H1 (cell line): ENCODE data around the gene RTN4. TPM values are rescaled to one million over a fixed set of nuclear protein-coding genes. Genes with fewer than 3 reads are reported as not detected.

ENCODE experiments used
- CTCF ChIA-PET: fragments of 300-600 bp; sonication (Branson Sonifier 250); formaldehyde crosslinking; loops from one replicate; lab custom pipeline; 2021; ENCODE audit not compliant: partially characterized antibody; lab: Charles Lee
- POLR2A ChIA-PET: fragments of 300-600 bp; sonication (Branson Sonifier 250); formaldehyde crosslinking; loops from one replicate; lab custom pipeline; 2021; ENCODE audit warnings: inconsistent platforms; ENCODE audit not compliant: partially characterized antibody; lab: Charles Lee
- DNase-seq, 2 experiments: peaks; one replicate each; pipeline versions ENCODE4 v3.0.0 to v3.0.0-alpha.2; 2010 to 2022; ENCODE audit warnings: low spot score in 2 of 2, low read depth in 1 of 2, mixed read lengths in 1 of 2
- FAIRE-seq: peaks from 2 replicates; lab custom pipeline; 2011; peaks lifted over from hg19 to GRCh38; lab: Jason Lieb, UNC
- H2AFZ ChIP-seq: 2 replicates; pipeline ENCODE4 v1.8.1; 2012; ENCODE audit warnings: low read length, inconsistent platforms
- H2AK5ac ChIP-seq: 2 replicates; pipeline ENCODE4 v1.6.1; 2013; ENCODE audit warnings: low read depth, low read length
- H2BK120ac ChIP-seq: replicated peaks from 2 replicates; pipeline ENCODE3; 2013; ENCODE audit warnings: low read depth, low read length, inconsistent platforms
- H2BK12ac ChIP-seq: 2 replicates; pipeline ENCODE4 v1.6.1; 2013; ENCODE audit warnings: low read depth, low read length
- H2BK15ac ChIP-seq: 2 replicates; pipeline ENCODE4 v1.6.1; 2013; ENCODE audit warnings: low read length
- H2BK20ac ChIP-seq: 2 replicates; pipeline ENCODE4 v1.6.1; 2013; ENCODE audit warnings: low read length
- H2BK5ac ChIP-seq: 2 replicates; pipeline ENCODE4 v1.6.1; 2013; ENCODE audit warnings: low read depth, low read length
- H3K14ac ChIP-seq: 2 replicates; pipeline ENCODE4 v1.6.1; 2013; ENCODE audit warnings: inconsistent platforms; ENCODE audit not compliant: insufficient read length
- H3K18ac ChIP-seq: 2 replicates; pipeline ENCODE4 v1.6.1; 2013; ENCODE audit warnings: low read length; ENCODE audit errors: extremely low read depth
- H3K23ac ChIP-seq: 2 replicates; pipeline ENCODE4 v1.6.1; 2013; ENCODE audit warnings: inconsistent platforms; ENCODE audit not compliant: insufficient read length
- H3K23me2 ChIP-seq: 2 replicates; pipeline ENCODE4 v1.6.1; 2013; ENCODE audit warnings: low read depth, low read length
- H3K27ac ChIP-seq: 2 replicates; pipeline ENCODE4 v1.6.1; 2011; ENCODE audit warnings: low read depth, low read length, inconsistent platforms
- H3K27me3 ChIP-seq, 4 experiments: replicated peaks in 1 of 4; 1 replicate in 1 of 4; 2 replicates in 3 of 4; pipeline versions ENCODE4 v1.6.1 to v1.8.1; 2011 to 2013; ENCODE audit warnings: low read length in 3 of 4, mild to moderate bottlenecking in 3 of 4, inconsistent platforms in 2 of 4, mixed read lengths in 2 of 4, moderate library complexity in 1 of 4; ENCODE audit not compliant: control insufficient read depth in 3 of 4, insufficient read depth in 3 of 4; ENCODE audit errors: extremely low read depth in 1 of 4
- H3K36me3 ChIP-seq, 4 experiments: 2 replicates each; pipeline versions ENCODE4 v1.6.1 to v1.8.1; 2011 to 2013; ENCODE audit warnings: mild to moderate bottlenecking in 4 of 4, low read length in 3 of 4, moderate library complexity in 2 of 4, control low read depth in 1 of 4, inconsistent platforms in 1 of 4; ENCODE audit not compliant: insufficient read depth in 4 of 4, control insufficient read depth in 2 of 4
- H3K4ac ChIP-seq: replicated peaks from 2 replicates; pipeline ENCODE3; 2013; ENCODE audit warnings: low read length, low read depth, mixed read lengths, inconsistent platforms; ENCODE audit not compliant: insufficient read length
- H3K4me1 ChIP-seq, 4 experiments: replicated peaks in 1 of 4; 1 replicate in 1 of 4; 2 replicates in 3 of 4; pipeline versions ENCODE4 v1.6.1 to v1.8.1; 2011 to 2013; ENCODE audit warnings: low read length in 3 of 4, inconsistent platforms in 2 of 4, mixed read lengths in 1 of 4; ENCODE audit not compliant: insufficient read depth in 4 of 4, control insufficient read depth in 3 of 4
- H3K4me2 ChIP-seq, 2 experiments: 2 replicates each; pipeline versions ENCODE4 v1.6.1 to v1.8.1; 2011 to 2013; ENCODE audit warnings: low read depth in 2 of 2, low read length in 2 of 2, control low read depth in 1 of 2, inconsistent platforms in 1 of 2, mild to moderate bottlenecking in 1 of 2; ENCODE audit not compliant: insufficient read depth in 1 of 2
- H3K4me3 ChIP-seq, 4 experiments: fragments of 200-600, 300-600 bp in 1 of 4; sonication (generic), shearing (Covaris generic), sonication (Bioruptor Twin) in 1 of 4; 2 replicates each; pipeline versions ENCODE4 v1.5.1 to v1.8.1; 2011 to 2016; ENCODE audit warnings: low read length in 4 of 4, low read depth in 3 of 4, control low read depth in 2 of 4, inconsistent platforms in 2 of 4, mild to moderate bottlenecking in 2 of 4, mixed read lengths in 1 of 4, moderate library complexity in 1 of 4; ENCODE audit not compliant: insufficient read depth in 2 of 4; ENCODE audit errors: extremely low read depth in 1 of 4
- H3K56ac ChIP-seq: replicated peaks from 2 replicates; pipeline ENCODE3; 2013; ENCODE audit warnings: low read depth, mild to moderate bottlenecking, mixed read lengths, low read length, inconsistent platforms; ENCODE audit not compliant: insufficient read length
- H3K79me1 ChIP-seq: 2 replicates; pipeline ENCODE4 v1.6.1; 2013; ENCODE audit warnings: low read depth, low read length, control low read depth
- H3K79me2 ChIP-seq, 2 experiments: 2 replicates each; pipeline versions ENCODE4 v1.6.1 to v1.8.1; 2012 to 2013; ENCODE audit warnings: low read length in 2 of 2, mild to moderate bottlenecking in 2 of 2, inconsistent platforms in 1 of 2; ENCODE audit not compliant: insufficient read depth in 2 of 2, control insufficient read depth in 1 of 2
- H3K9ac ChIP-seq, 4 experiments: replicated peaks in 1 of 4; 1 replicate in 1 of 4; 2 replicates in 3 of 4; pipeline versions ENCODE4 v1.6.1 to v1.8.1; 2011 to 2013; ENCODE audit warnings: low read depth in 3 of 4, low read length in 3 of 4, control low read depth in 2 of 4, mild to moderate bottlenecking in 2 of 4, moderate library complexity in 2 of 4, inconsistent platforms in 1 of 4; ENCODE audit errors: extremely low read depth in 1 of 4
- H3K9me3 ChIP-seq, 2 experiments: 2 replicates each; pipeline versions ENCODE4 v1.6.1 to v1.8.1; 2012 to 2013; ENCODE audit warnings: mild to moderate bottlenecking in 2 of 2, moderate library complexity in 2 of 2, control low read depth in 1 of 2, inconsistent platforms in 1 of 2, low read depth in 1 of 2, low read length in 1 of 2, mixed read lengths in 1 of 2; ENCODE audit not compliant: insufficient read depth in 2 of 2
- H4K20me1 ChIP-seq, 2 experiments: replicated peaks in 1 of 2; 2 replicates each; pipeline versions ENCODE3 to v1.8.1; 2011 to 2013; ENCODE audit warnings: inconsistent platforms in 2 of 2, low read length in 2 of 2, mild to moderate bottlenecking in 1 of 2; ENCODE audit not compliant: insufficient read depth in 2 of 2, control insufficient read depth in 1 of 2
- H4K5ac ChIP-seq: 2 replicates; pipeline ENCODE4 v1.6.1; 2013; ENCODE audit warnings: low read length, low read depth, mixed read lengths, inconsistent platforms; ENCODE audit not compliant: insufficient read length
- H4K8ac ChIP-seq: 2 replicates; pipeline ENCODE4 v1.8.0; 2013; ENCODE audit warnings: mild to moderate bottlenecking, moderate library complexity, low read length, inconsistent platforms; ENCODE audit not compliant: insufficient read depth; ENCODE audit errors: extremely low read depth
- H4K91ac ChIP-seq: replicated peaks from 2 replicates; pipeline ENCODE3; 2013; ENCODE audit warnings: low read length, mixed read lengths, inconsistent platforms; ENCODE audit not compliant: insufficient read length
- MAFK ChIP-seq: IDR thresholded peaks from 2 replicates; pipeline ENCODE4 v1.6.1; 2012; ENCODE audit warnings: low read depth, mild to moderate bottlenecking, improper control_type of control experiment, low read length
- WGBS, 2 experiments: shearing (Covaris generic) in 1 of 2; methylation state at CpG; one replicate each; pipeline versions ENCODE4 v1.1.6 to v1.1.7; 2013 to 2015; ENCODE audit warnings: low lambda C conversion rate in 2 of 2, mixed read lengths in 2 of 2, inconsistent platforms in 1 of 2, low coverage in 1 of 2, missing lambda C conversion rate in 1 of 2; ENCODE audit not compliant: insufficient replicate concordance in 2 of 2, insufficient coverage in 1 of 2, insufficient read length in 1 of 2; ENCODE audit errors: extremely low coverage in 1 of 2, missing lambda C conversion rate in 1 of 2; 5-methylcytosine and 5-hydroxymethylcytosine counted together
- polyA plus RNA-seq, 7 experiments: library from polyadenylated mRNA; depleted of rRNA in 3 of 7; stranded (reverse) in 5 of 7; unstranded in 2 of 7; fragments of >200 nt in 5 of 7; fragments of 200-250 nt in 2 of 7; gene quantifications; 1 replicate in 5 of 7; 2 replicates in 1 of 7; 4 replicates in 1 of 7; pipeline versions ENCODE4 v1.2.1 to v1.2.3, GENCODE V29; 2011 to 2013; ENCODE audit warnings: missing spikeins in 2 of 7, mixed read lengths in 2 of 7
- total RNA-seq: library from RNA; stranded (reverse); fragmentation: NEBNext Ultra II Directional; extraction: Animal tissue kit (Norgen Biotek cat#: 25700); gene quantifications from 2 replicates; pipeline ENCODE4 v1.2.1, GENCODE V29; 2021

The RTN4 gene
- total and polyA plus RNA-seq, 2 of the 8 experiments (the other 6 are each of a cell fraction or from before 2014, with no cell fraction given), result 179 to 242 TPM

- Histone ChIP-seq H3K4me3 (no peak overlapping the region), H2AFZ (no peak overlapping the region), H4K5ac (no peak overlapping the region), H4K91ac (no peak overlapping the region), H3K27me3 (no peaks in the 10 kb centered on the region), H3K27ac (no peak overlapping the region), H2BK15ac (no peak overlapping the region), H3K36me3 (peaks cover 0 to 25% (median 7%) of the 10 kb centered on the region in 4 experiments; a peak in 3 of 8 replicates), H3K23ac (no peak overlapping the region), H2BK12ac (no peak overlapping the region), H3K18ac (no peak overlapping the region), H3K4ac (no peak overlapping the region), H3K4me1 (peaks cover 0 to 3% (median 0%) of the 10 kb centered on the region in 4 experiments; a peak in 1 of 7 replicates), H2BK5ac (no peak overlapping the region), H4K8ac (no peak overlapping the region), H3K79me1 (no peaks in the 10 kb centered on the region; the same call in 1 of the 2 replicates), H3K79me2 (peaks cover 0 to 6% of the 10 kb centered on the region in 2 experiments; a peak in 2 of 4 replicates), H2BK20ac (no peak overlapping the region), H3K14ac (no peak overlapping the region), H3K23me2 (no peaks in the 10 kb centered on the region), H3K4me2 (no peak overlapping the region), H4K20me1 (no peaks in the 10 kb centered on the region), H3K9me3 (no peaks in the 10 kb centered on the region), H3K56ac (no peak overlapping the region), H2AK5ac (no peak overlapping the region), H3K9ac (no peak overlapping the region), H2BK120ac (no peak overlapping the region)
- CTCF ChIA-PET, result interaction anchor here (0.7 to 1.4 kb wide), 5 partner anchors 9 to 313 kb away, joined by 3 to 6 read pairs (median 4); no protein-coding TSS in a partner anchor
- 95% methylated on average over 7 of the region's 7 CpGs; no CpG with 5 or more reads in 1 of the 2 experiments for WGBS, 2 experiments
- POLR2A ChIA-PET, result interaction anchor here (1.1 to 2.8 kb wide), 2 partner anchors 10 to 80 kb away, joined by 3 to 13 read pairs; partner anchors contain the start of gene RTN4
- FAIRE-seq, result no peak
- no peak for DNase-seq
- no peak for TF ChIP-seq MAFK
Measured at GRCh38 chr2:54969940-54970338, 80.3 kb downstream of the RTN4 start.
